GM19099 (cell line): ENCODE measurements around the gene AADACL3.

Source experiments
- POLR2A ChIP-seq: IDR thresholded peaks from 3 replicates; pipeline ENCODE4 v1.6.1; 2011; ENCODE audit warnings: low read depth; ENCODE audit not compliant: insufficient read length; ENCODE audit errors: extremely low read depth

AADACL3 gene

GRCh38 chr1:12711536-12711935, 4.4 kb upstream of the AADACL3 start:
- TF ChIP-seq POLR2A, result no peak

GRCh38 chr1:12712076-12712475, 3.8 kb upstream of the AADACL3 start:
- no peak for TF ChIP-seq POLR2A

DNA sequence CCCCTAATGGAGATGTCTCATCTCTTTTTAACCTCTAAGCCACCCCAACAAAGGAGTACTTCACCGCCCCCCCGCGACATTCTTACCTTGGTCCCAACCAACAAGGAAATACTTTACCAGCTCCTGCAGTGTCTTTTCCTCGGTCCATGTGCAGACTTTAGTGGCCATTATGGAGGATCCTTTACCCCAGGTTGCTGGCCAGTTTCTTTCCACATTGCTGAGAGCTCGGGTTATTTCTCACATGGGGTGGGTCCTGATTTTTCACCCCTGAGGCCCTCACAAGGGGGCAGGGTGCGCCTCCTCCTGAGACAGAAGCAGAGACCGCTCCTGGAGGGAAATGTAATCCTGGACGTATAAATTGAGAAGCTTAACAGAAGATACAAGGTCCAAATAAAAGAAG, 3.0 kb upstream of the AADACL3 start:
- TF ChIP-seq POLR2A, result no peak

DNA sequence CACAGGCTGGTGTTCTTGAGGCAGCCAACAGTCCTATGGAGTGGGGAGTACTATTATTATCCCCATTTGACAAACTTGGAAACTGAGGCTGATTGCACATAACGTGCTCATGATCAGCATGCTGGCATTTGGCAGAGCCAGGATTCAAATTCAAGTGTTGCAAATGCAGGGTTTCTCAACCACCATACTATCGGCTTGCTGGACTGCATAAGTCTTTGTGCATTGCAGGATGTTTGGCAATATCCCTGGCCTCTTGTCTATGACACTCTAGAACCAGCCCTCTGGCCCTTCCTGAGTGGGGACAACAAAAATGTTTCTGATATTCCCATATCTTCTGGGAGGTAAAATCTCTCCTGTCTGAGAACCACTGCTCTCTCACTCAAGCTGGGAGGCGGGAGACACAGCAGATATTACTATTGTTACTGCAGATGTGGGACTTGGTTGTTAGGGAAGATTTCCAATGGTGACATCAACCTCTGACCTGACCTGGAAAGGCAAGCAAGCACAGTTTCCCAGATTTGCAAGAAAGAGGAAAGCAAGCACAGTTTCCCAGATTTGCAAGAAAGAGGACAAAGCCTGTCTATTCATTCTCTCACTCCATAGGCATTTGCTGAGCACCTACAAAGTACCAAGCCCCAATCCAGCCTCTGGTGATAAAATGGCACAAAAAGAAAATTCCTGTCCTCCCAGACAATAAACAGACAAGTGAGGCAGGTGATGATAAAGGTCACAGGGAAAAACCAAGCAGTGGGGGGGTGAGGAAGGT, 1.0 kb upstream of the AADACL3 start:
- no peak for TF ChIP-seq POLR2A

- no peak for TF ChIP-seq POLR2A
Observed at GRCh38 chr1:12717301-12717838, 1.5 kb downstream of the AADACL3 start.

DNA sequence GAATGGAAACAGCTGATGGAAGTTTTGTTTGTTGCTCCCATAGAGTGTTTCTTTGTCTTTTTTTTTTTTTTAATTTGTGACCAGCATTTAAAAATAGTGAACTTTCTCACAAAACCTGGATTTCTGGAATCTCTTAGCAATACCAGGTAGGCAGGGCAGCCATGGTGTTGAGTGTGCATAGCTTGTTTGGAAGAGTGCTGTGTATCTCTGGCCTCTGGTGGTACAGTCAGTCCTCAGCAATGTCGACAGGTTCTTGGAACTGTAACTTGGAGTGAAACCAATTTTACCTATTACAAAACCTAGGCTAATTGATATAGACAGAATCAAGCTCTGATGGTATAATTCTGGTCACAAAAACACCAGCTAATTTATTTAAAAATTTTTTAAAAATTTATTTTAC, 6.7 kb downstream of the AADACL3 start:
- no peak for TF ChIP-seq POLR2A

DNA sequence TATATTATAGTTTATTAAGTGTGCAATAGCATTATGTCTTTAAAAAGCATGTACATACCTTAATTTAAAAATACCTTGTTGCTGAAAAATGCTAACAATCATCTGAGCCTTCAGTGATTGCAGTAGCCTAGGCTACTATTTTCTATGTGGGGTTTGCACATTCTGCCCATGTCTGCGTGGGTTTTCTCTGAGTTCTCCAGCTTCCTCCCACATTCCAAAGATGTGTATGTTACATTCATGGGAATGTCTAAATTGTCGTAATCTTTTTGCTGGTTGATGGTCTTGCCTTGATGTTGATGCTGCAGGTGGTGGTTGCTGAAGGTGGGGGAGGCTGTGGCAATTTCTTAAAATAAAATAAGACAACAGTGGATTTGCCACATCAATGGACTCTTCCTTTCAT, 12.5 kb downstream of the AADACL3 start:
- TF ChIP-seq POLR2A, result no peak

- no peak for TF ChIP-seq POLR2A
Observed at GRCh38 chr1:12730156-12730555, 14.2 kb downstream of the AADACL3 start.

- no peak for TF ChIP-seq POLR2A
Observed at GRCh38 chr1:12734651-12735050, 18.7 kb downstream of the AADACL3 start.

- TF ChIP-seq POLR2A, result no peak
Observed at GRCh38 chr1:12738934-12739333, 23.0 kb downstream of the AADACL3 start.

DNA sequence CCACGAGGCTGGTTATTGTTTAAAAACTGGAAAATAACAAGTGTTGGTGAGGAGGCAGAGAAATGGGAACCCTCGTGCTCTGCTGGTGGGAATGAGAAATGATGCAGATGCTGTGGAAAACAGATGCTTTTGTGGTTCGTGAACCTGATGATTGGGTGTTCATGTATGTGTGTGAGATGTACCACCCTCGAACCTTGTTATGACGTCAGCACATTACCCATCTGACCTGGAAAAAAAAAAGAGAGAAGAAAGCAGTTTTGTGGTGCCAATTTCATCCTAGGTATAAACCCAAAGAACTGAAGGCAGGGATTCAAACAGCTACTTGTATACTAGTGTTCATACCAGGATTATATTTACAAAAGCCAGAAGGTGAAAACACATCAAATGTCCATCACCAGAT, 23.7 kb downstream of the AADACL3 start:
- no peak for TF ChIP-seq POLR2A

GRCh38 chr1:12741946-12742345, 26.0 kb downstream of the AADACL3 start:
- TF ChIP-seq POLR2A, result no peak

DNA sequence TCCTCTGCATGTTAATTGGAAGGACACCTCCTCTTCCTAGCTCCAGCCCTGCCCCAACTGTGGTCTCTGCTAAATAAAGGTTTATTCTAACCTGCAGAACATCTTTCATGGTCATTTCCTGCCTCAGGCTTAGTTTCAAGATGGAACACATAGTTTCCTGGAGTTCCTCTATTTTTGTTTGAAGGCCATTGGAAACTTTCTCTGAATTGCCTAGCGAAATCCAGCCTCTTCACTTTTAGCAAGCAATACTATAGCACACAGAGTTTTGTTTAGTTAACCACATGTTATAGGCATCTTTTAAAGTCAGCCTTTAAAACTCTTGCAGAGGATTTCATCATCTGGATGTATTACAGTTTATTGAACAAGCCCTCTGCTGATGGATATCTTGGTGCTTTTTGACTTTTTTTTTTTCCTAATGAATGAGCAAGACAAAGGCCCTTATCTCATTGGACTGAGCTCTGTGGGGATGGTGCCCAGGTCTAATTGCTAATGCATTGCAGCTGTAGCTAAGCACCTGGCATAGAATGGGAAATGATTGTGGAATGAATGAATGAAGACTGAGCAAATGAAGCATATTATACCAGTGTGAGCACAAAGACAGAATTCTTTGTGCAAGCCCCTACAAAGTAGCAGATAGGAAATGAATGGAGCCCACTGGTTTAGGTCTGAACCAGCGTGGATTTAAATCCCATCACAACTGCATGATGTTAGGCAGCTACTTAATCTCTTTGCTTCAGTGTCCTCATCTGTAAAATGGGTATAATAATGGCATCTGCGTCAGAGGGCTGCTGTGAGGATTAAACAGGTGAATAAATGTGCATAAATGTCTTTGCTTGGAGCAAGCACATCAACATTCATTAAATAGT, 29.4 kb downstream of the AADACL3 start:
- TF ChIP-seq POLR2A, result no peak

GRCh38 chr1:12745992-12746323, 30.0 kb downstream of the AADACL3 start, which contains the start of gene CFAP107:
Gene CFAP107, plus strand, starts transcription at chr1:12746200. Its CDS starts 231 bp downstream, at chr1:12746431.
- TF ChIP-seq POLR2A, result no peak

GRCh38 chr1:12748778-12749355, 33.0 kb downstream of the AADACL3 start:
- no peak for TF ChIP-seq POLR2A
